T-cell (primary cell): ENCODE results near the gene EYA3. TPM values are rescaled to one million over a fixed set of nuclear protein-coding genes. Genes with fewer than 3 reads are reported as not detected.

Experiments
- ATAC-seq, 4 experiments: fragments of 200-7000 bp in 3 of 4; fragments of 150-1000 bp in 1 of 4; cut with Tn5 transposase; replicated peaks in 1 of 4; 1 replicate in 3 of 4; 2 replicates in 1 of 4; pipeline ENCODE4 v1.10.0; 2021; ENCODE audit warnings: moderate library complexity in 3 of 4, mild to moderate bottlenecking in 2 of 4, moderate number of reproducible peaks in 1 of 4
- CTCF ChIA-PET, 2 donors: fragments of 300-600 bp; sonication (Branson Sonifier 250); formaldehyde crosslinking; loops; one replicate each; lab custom pipeline; 2022; ENCODE audit warnings: antibody characterized with exemption in 2 of 2; lab: Charles Lee
- POLR2A ChIA-PET, 2 donors: fragments of 300-600 bp; sonication (Branson Sonifier 250); formaldehyde crosslinking; loops; one replicate each; lab custom pipeline; 2022; ENCODE audit warnings: antibody characterized with exemption in 2 of 2; lab: Charles Lee
- DNase-seq, 35 experiments: peaks; one replicate each; pipeline versions ENCODE4 v3.0.0 to v3.0.0-alpha.2; 2013 to 2023
- H3K27ac ChIP-seq: one replicate; pipeline ENCODE4 v1.5.1; 2013; ENCODE audit warnings: low read length
- H3K27me3 ChIP-seq, 2 experiments: replicated peaks in 1 of 2; 1 replicate in 1 of 2; 2 replicates in 1 of 2; pipeline versions ENCODE4 v1.6.1 to v1.7.0; 2013; ENCODE audit warnings: low read length in 1 of 2, mixed read lengths in 1 of 2; ENCODE audit not compliant: control insufficient read depth in 2 of 2, insufficient read depth in 2 of 2; ENCODE audit errors: extremely low read depth in 1 of 2
- H3K36me3 ChIP-seq, 2 donors: 1 replicate in 1 of 2; 2 replicates in 1 of 2; pipeline versions ENCODE4 v1.6.1 to v1.7.0; 2013; ENCODE audit warnings: low read length in 1 of 2; ENCODE audit not compliant: control insufficient read depth in 2 of 2, insufficient read depth in 1 of 2; ENCODE audit errors: extremely low read depth in 1 of 2
- H3K4me1 ChIP-seq, 2 experiments: 1 replicate in 1 of 2; 2 replicates in 1 of 2; pipeline versions ENCODE4 v1.6.1 to v1.7.0; 2013; ENCODE audit warnings: low read length in 2 of 2, mixed read lengths in 1 of 2; ENCODE audit not compliant: insufficient read depth in 2 of 2, control insufficient read depth in 1 of 2; ENCODE audit errors: extremely low read depth in 1 of 2
- H3K4me3 ChIP-seq, 2 donors: 1 replicate in 1 of 2; 2 replicates in 1 of 2; pipeline versions ENCODE4 v1.5.1 to v1.7.0; 2013; ENCODE audit warnings: mild to moderate bottlenecking in 2 of 2, low read length in 1 of 2, moderate library complexity in 1 of 2; ENCODE audit not compliant: control insufficient read depth in 1 of 2; ENCODE audit errors: extremely low read depth in 1 of 2
- H3K9me3 ChIP-seq: 2 replicates; pipeline ENCODE4 v1.7.0; 2013
- H3K27ac Mint-ChIP-seq, 2 donors: one replicate each; pipeline ENCODE4 v1.8.0; 2020 to 2021; ENCODE audit warnings: mild to moderate bottlenecking in 2 of 2, mixed read lengths in 2 of 2
- H3K27me3 Mint-ChIP-seq, 2 donors: one replicate each; pipeline ENCODE4 v1.8.0; 2021 to 2022; ENCODE audit warnings: mixed read lengths in 2 of 2
- H3K36me3 Mint-ChIP-seq: one replicate; pipeline ENCODE4 v1.8.0; 2021; ENCODE audit warnings: mixed read lengths
- H3K4me1 Mint-ChIP-seq, 3 donors: one replicate each; pipeline ENCODE4 v1.8.0; 2020 to 2022; ENCODE audit warnings: mixed read lengths in 3 of 3, mild to moderate bottlenecking in 1 of 3
- H3K4me3 Mint-ChIP-seq, 3 donors: one replicate each; pipeline ENCODE4 v1.8.0; 2020 to 2022; ENCODE audit warnings: mild to moderate bottlenecking in 3 of 3, mixed read lengths in 3 of 3, moderate library complexity in 3 of 3
- H3K9me3 Mint-ChIP-seq, 3 donors: one replicate each; pipeline ENCODE4 v1.8.0; 2020 to 2022; ENCODE audit warnings: mixed read lengths in 3 of 3
- WGBS: methylation state at CpG from one replicate; pipeline ENCODE4 v1.1.5; 2013; ENCODE audit warnings: missing lambda C conversion rate; ENCODE audit not compliant: insufficient coverage; 5-methylcytosine and 5-hydroxymethylcytosine counted together
- total RNA-seq, 35 experiments: library from RNA in 6 of 35; stranded (reverse) in 6 of 35; fragments of 120-200 nt in 1 of 35; gene quantifications; one replicate each; pipeline versions ENCODE4 v1.2.1 to v1.2.4 and lab custom pipeline; 2013 to 2026

Gene EYA3, protein sequence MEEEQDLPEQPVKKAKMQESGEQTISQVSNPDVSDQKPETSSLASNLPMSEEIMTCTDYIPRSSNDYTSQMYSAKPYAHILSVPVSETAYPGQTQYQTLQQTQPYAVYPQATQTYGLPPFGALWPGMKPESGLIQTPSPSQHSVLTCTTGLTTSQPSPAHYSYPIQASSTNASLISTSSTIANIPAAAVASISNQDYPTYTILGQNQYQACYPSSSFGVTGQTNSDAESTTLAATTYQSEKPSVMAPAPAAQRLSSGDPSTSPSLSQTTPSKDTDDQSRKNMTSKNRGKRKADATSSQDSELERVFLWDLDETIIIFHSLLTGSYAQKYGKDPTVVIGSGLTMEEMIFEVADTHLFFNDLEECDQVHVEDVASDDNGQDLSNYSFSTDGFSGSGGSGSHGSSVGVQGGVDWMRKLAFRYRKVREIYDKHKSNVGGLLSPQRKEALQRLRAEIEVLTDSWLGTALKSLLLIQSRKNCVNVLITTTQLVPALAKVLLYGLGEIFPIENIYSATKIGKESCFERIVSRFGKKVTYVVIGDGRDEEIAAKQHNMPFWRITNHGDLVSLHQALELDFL
- 10 to 100 TPM; 15.0 to 20.2 (median 16.7) TPM for total RNA-seq
- 16.0 TPM for total RNA-seq (2013)
- 12.1 to 68.7 (median 39.0) reads per million in 29 experiments for total RNA-seq (lab: John Stamatoyannopoulos, UW)

DNA sequence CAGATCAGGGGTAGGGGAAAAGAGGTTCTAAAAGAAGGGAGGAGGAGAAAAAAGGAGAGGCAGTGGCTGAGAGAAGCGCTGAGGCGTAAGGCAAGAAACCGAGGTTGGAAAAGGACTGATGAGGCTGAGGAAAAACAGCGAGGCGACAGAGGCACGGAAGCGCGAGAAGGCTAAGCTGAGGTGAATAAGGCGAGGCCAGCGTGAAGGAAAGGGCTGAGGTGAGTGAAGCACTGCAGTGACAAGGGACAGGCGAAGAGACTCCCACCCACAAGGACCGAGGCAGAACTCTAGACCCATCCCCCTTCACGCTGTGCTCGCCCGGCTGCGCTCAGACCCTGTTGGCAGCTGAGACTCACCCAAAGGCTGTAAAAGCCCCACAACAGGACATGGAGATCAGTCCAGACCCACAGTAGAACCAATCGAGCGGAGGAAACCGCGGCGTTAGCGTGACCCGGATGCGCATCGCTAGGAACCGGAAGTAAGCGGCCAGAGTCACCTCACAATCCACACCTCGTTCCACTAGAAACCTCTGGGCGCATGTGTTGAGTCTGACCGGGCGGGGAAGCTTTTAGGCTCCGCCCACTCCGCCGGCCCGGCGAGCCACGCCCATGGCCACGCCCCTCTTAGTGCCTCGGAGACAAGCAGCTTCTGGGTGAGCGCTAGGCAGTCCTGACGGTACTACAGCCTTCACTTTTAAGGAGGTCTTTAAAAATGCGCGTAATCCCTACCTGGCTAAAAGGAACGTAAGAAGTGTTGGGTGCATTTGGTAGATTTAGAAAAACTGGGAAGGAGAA lies at the start of gene EYA3:
Gene EYA3, minus strand, starts transcription at position 443 of the 794 bp plus-strand sequence. CDS start 30,584 bp downstream, outside the sequence.
- H3K27ac ChIP-seq: peak within 1 kb of the TSS; percentile 73
- peaks cover 13 to 19% of the 10 kb centered on the region in 2 experiments for H3K4me1 ChIP-seq
- Mint-ChIP-seq H3K27ac (peak within 1 kb of the TSS; percentile 89 to 94), H3K4me3 (peak within 1 kb of the TSS; percentile 95), H3K36me3 (no peaks in the 10 kb centered on the region), H3K4me1 (peaks cover 46 to 49% (median 48%) of the 10 kb centered on the region in 3 donors), H3K27me3 (peaks cover 0 to 3% of the 10 kb centered on the region in 2 donors), H3K9me3 (no peaks in the 10 kb centered on the region)
- DNase-seq (peak; percentile 92 to 100 (median 98)), ATAC-seq (peak; percentile 93 to 97 (median 96))
- H3K9me3 ChIP-seq: no peaks in the 10 kb centered on the region
- no peaks in the 10 kb centered on the region for H3K36me3 ChIP-seq
- H3K4me3 ChIP-seq: peak within 1 kb of the TSS; percentile 82 to 98
- no peaks in the 10 kb centered on the region for H3K27me3 ChIP-seq
- CTCF ChIA-PET: interaction anchor here in 1 of 2 donors (0.7 to 1.1 kb wide), 6 partner anchors 82 to 161 kb away, joined by 3 to 9 read pairs (median 4); partner anchors contain the start of gene ATP5IF1
- POLR2A ChIA-PET: interaction anchor here in 1 of 2 donors (0.5 to 0.6 kb wide), 3 partner anchors 129 to 287 kb away, joined by 3 read pairs; no protein-coding TSS in a partner anchor
- under 1% methylated on average over 34 of the region's 44 CpGs for WGBS

DNA sequence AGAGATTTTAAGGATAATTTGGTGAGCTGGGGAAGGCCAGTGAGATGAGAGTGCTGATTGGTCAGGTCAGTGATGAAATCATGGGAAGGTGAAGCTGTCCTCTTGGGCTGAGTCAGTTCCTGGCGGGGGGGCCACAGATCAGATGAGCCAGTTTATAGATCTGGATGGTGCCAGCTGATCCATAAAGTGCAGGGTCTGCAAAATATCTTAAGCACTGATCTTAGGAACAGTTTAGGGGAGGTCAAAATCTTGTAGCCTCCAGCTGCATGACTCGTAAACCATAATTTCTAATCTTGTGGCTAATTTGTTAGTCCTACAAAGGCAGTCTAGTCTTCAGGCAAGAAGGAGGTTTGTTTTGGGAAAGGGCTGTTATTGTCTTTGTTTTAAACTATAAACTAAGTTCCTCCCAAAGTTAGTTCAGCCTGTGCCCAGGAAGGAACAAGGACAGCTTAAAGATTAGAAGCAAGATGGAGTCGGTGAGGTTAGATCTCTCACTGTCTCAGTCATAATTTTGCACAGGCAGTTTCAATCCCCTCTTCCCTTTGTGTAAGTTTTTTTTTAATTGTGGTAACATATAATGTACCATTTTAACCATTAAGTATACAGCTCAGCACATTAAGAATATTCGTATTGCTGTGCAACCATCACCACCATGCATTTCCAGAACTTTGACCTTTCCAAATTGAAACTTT lies 48.7 kb upstream of the EYA3 start:
- H3K27ac ChIP-seq: no peak overlapping the region
- Mint-ChIP-seq H3K4me1 (peaks cover 0 to 5% (median 0%) of the 10 kb centered on the region in 3 donors), H3K4me3 (no peak overlapping the region), H3K27me3 (peaks cover 3% of the 10 kb centered on the region in 2 donors), H3K27ac (no peak overlapping the region), H3K9me3 (no peaks in the 10 kb centered on the region), H3K36me3 (no peaks in the 10 kb centered on the region)
- CTCF ChIA-PET: interaction anchor here in 1 of 2 donors (0.6 kb wide), 2 partner anchors 23 to 273 kb away, joined by 3 to 6 read pairs; no protein-coding TSS in a partner anchor
- 96% methylated on average over 3 of the region's 4 CpGs for WGBS
- POLR2A ChIA-PET: no interaction called here
- no peaks in the 10 kb centered on the region for H3K36me3 ChIP-seq
- no peak for ATAC-seq
- no peaks in the 10 kb centered on the region for H3K9me3 ChIP-seq
- H3K4me3 ChIP-seq: no peak overlapping the region
- DNase-seq: no peak
- H3K4me1 ChIP-seq: no peaks in the 10 kb centered on the region
- H3K27me3 ChIP-seq: peaks cover 0 to 2% of the 10 kb centered on the region in 2 experiments

DNA sequence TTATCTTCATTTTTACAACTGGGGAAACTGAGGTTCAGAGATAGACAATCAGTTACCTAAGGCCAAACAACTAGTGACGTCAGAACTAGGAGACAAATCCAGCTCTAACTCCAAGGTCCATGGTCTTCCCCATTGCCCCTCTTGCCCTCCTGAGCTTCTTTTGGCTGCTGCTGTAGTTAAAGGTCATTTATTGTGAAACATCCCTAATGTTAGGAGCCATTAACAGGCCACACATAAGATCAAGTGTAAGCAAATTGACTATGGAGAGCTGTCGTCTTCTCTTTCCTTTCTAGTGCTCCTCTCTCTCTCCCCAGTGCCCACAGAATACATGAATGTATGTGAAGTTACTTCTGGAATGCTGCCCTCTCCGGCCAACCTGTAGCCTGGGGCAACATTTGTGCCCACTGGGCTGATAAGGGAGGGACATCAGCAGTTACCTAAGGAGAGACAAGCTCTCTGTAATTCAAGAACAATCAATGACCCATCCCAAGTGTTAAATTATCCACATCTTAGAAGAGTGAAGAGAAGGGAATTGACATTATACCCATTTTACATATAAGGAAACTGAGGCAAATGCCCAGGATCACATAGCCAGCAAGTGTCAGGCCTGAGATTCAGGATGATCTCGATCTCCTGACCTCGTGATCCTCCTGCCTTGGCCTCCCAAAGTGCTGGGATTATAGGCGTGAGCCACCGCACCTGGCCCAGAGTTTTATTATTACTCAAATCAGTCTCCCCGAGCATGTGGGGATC lies 47.9 kb upstream of the EYA3 start:
- Histone ChIP-seq H3K4me1 (no peaks in the 10 kb centered on the region), H3K27me3 (peaks cover 0 to 2% of the 10 kb centered on the region in 2 experiments), H3K36me3 (no peaks in the 10 kb centered on the region), H3K4me3 (no peak overlapping the region), H3K9me3 (no peaks in the 10 kb centered on the region), H3K27ac (no peak overlapping the region)
- no peaks in the 10 kb centered on the region for H3K9me3 Mint-ChIP-seq
- H3K4me1 Mint-ChIP-seq: peaks cover 0 to 5% (median 0%) of the 10 kb centered on the region in 3 donors
- no peak for ATAC-seq
- no peak overlapping the region for H3K4me3 Mint-ChIP-seq
- no peak overlapping the region for H3K27ac Mint-ChIP-seq
- POLR2A ChIA-PET: interaction anchor here in 1 of 2 donors (0.6 kb wide), 1 partner anchor 166 kb away, joined by 4 read pairs; no protein-coding TSS in a partner anchor
- 86% methylated on average over 1 of the region's 8 CpGs for WGBS
- CTCF ChIA-PET: interaction anchor here in 1 of 2 donors (0.6 kb wide), 1 partner anchor 274 kb away, joined by 6 read pairs; no protein-coding TSS in a partner anchor
- peaks cover 3% of the 10 kb centered on the region in 2 donors for H3K27me3 Mint-ChIP-seq
- DNase-seq: no peak
- H3K36me3 Mint-ChIP-seq: no peaks in the 10 kb centered on the region

DNA sequence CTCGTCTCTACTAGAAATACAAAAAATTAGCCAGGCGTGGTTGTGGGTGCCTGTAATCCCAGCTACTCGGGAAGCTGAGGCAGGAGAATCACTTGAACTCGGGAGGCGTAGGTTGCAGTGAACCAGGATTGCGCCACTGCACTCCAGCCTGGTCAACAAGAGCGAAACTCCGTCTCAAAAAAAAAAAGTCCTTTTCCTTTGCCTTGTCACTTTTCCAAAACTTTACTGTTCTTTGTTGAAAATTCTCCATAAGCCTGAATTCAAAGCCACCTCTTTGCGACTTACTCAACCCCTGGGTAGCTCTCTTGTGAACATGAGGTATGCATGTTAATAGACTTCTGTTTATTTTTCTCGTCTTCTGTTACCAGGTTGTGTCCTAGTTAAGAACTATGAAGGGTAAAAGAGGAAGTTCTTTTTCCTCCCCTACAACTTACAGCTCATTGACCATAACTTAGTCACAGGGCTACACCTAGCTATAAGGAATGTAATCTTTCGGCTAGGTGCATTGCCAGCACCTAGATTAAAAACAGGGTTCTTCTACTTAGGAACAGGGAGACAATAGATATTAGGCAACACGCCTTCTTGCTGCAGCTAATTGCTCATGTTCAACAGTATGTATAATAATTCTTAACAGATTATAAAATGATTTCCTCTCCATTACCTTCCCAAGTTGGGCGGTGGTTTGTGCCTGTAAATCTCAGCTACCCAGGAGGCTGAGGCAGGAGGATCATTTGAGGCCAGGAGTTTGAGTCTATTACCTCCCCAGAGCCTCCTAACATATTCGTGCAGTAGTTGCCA lies 47.2 kb upstream of the EYA3 start:
- POLR2A ChIA-PET: interaction anchor here in 1 of 2 donors (0.5 to 0.6 kb wide), 2 partner anchors 34 to 167 kb away, joined by 4 to 5 read pairs; no protein-coding TSS in a partner anchor
- H3K27ac ChIP-seq: no peak overlapping the region

More for the DNA sequence above, 47.2 kb upstream of the EYA3 start:
- H3K4me1 Mint-ChIP-seq: peaks cover 0 to 5% (median 0%) of the 10 kb centered on the region in 3 donors
- H3K27me3 Mint-ChIP-seq: peaks cover 3% of the 10 kb centered on the region in 2 donors
- H3K4me1 ChIP-seq: no peaks in the 10 kb centered on the region
- H3K4me3 ChIP-seq: no peak overlapping the region
- no peaks in the 10 kb centered on the region for H3K36me3 Mint-ChIP-seq
- DNase-seq (no peak), ATAC-seq (no peak)
- no peaks in the 10 kb centered on the region for H3K9me3 Mint-ChIP-seq
- 90% methylated on average over 8 of the region's 14 CpGs for WGBS
- H3K27me3 ChIP-seq: peaks cover 0 to 2% of the 10 kb centered on the region in 2 experiments
- H3K4me3 Mint-ChIP-seq: no peak overlapping the region
- no peaks in the 10 kb centered on the region for H3K9me3 ChIP-seq
- H3K27ac Mint-ChIP-seq: no peak overlapping the region
- CTCF ChIA-PET: interaction anchor here in 1 of 2 donors (0.7 kb wide), 1 partner anchor 315 kb away, joined by 3 read pairs; no protein-coding TSS in a partner anchor
- H3K36me3 ChIP-seq: no peaks in the 10 kb centered on the region
